UCSD-AML1 (cell line): ENCODE measurements around the gene SPEN.
"Not testable (repeated sequence)": the region's sequence is repeated elsewhere in the genome, so short reads cannot be mapped to it uniquely, and the experiment has no call there.

Source experiments
- DNase-seq: peaks from one replicate; lab custom pipeline; 2025; ENCODE audit not compliant: unreplicated experiment; lab: John Stamatoyannopoulos, UW

Gene SPEN

GRCh38 chr1:15847100-15847892, at the start of gene SPEN:
Gene SPEN, plus strand, starts transcription at chr1:15847707. Its CDS starts 361 bp downstream, at chr1:15848068.
- DNase-seq: peak; percentile 99

- DNase-seq: no peak
Observed at GRCh38 chr1:15799004-15799867, 48.3 kb upstream of the SPEN start.

GRCh38 chr1:15799928-15800835, 47.3 kb upstream of the SPEN start:
- no peak for DNase-seq

GRCh38 chr1:15802234-15802965, 45.1 kb upstream of the SPEN start:
- DNase-seq: peak; percentile 20

GRCh38 chr1:15803380-15803779, 44.1 kb upstream of the SPEN start:
- DNase-seq: no peak

- no peak for DNase-seq
Observed at GRCh38 chr1:15804060-15804459, 43.4 kb upstream of the SPEN start.

GRCh38 chr1:15807121-15807520, 40.4 kb upstream of the SPEN start:
- no peak for DNase-seq

- DNase-seq: not testable (repeated sequence)
Observed at GRCh38 chr1:15807549-15807948, 40.0 kb upstream of the SPEN start, which contains the start of gene UQCRHL. Gene UQCRHL, minus strand, starts transcription at chr1:15807649. Its CDS starts 0 bp downstream, at chr1:15807649.

- no peak for DNase-seq
Observed at GRCh38 chr1:15808955-15809354, 38.6 kb upstream of the SPEN start.

- DNase-seq: no peak
Observed at GRCh38 chr1:15810073-15810472, 37.4 kb upstream of the SPEN start.

GRCh38 chr1:15816674-15817073, 30.8 kb upstream of the SPEN start:
- no peak for DNase-seq

- no peak for DNase-seq
Observed at GRCh38 chr1:15820478-15820877, 27.0 kb upstream of the SPEN start.

- DNase-seq: no peak
Observed at GRCh38 chr1:15825800-15826199, 21.7 kb upstream of the SPEN start.

- DNase-seq: no peak
Observed at GRCh38 chr1:15826810-15827507, 20.5 kb upstream of the SPEN start.

GRCh38 chr1:15827567-15827966, 19.9 kb upstream of the SPEN start:
- not testable (repeated sequence) for DNase-seq

- not testable (repeated sequence) for DNase-seq
Observed at GRCh38 chr1:15828931-15829330, 18.6 kb upstream of the SPEN start.

- no peak for DNase-seq
Observed at GRCh38 chr1:15830258-15830657, 17.2 kb upstream of the SPEN start.

- DNase-seq: peak; percentile 62
Observed at GRCh38 chr1:15833069-15833679, 14.3 kb upstream of the SPEN start.

- DNase-seq: no peak
Observed at GRCh38 chr1:15833842-15834405, 13.6 kb upstream of the SPEN start.
